ENCODE measurements around the gene PRDM16. TPM values are rescaled to one million over a fixed set of nuclear protein-coding genes. Genes with fewer than 3 reads are reported as not detected.

The PRDM16 gene
- polyA plus RNA-seq, 10 donors = 0.47 to 1.5 (median 0.92) TPM

- DNase-seq = no peak
Observed at GRCh38 chr1:3052501-3052900, 16.5 kb upstream of the PRDM16 start.

- no peak for DNase-seq
Observed at GRCh38 chr1:3053366-3053980, 15.5 kb upstream of the PRDM16 start.

GRCh38 chr1:3053986-3054385, 15.0 kb upstream of the PRDM16 start:
- no peak for DNase-seq

- no peak for DNase-seq
Observed at GRCh38 chr1:3054474-3054873, 14.5 kb upstream of the PRDM16 start.

GRCh38 chr1:3055051-3055450, 14.0 kb upstream of the PRDM16 start:
- DNase-seq = no peak

GRCh38 chr1:3056641-3057040, 12.4 kb upstream of the PRDM16 start:
- no peak for DNase-seq

- DNase-seq = no peak
Observed at GRCh38 chr1:3058263-3059030, 10.6 kb upstream of the PRDM16 start.

GRCh38 chr1:3060127-3060526, 8.9 kb upstream of the PRDM16 start:
- DNase-seq = no peak

- no peak for DNase-seq
Observed at GRCh38 chr1:3060601-3061551, 8.1 kb upstream of the PRDM16 start.

- DNase-seq = no peak
Observed at GRCh38 chr1:3061566-3061965, 7.4 kb upstream of the PRDM16 start.

GRCh38 chr1:3061981-3062615, 6.9 kb upstream of the PRDM16 start:
- DNase-seq = no peak

- DNase-seq = no peak
Observed at GRCh38 chr1:3062616-3063378, 6.2 kb upstream of the PRDM16 start.

GRCh38 chr1:3063379-3064295, 5.4 kb upstream of the PRDM16 start:
- no peak for DNase-seq

GRCh38 chr1:3064296-3064850, 4.6 kb upstream of the PRDM16 start:
- no peak for DNase-seq

GRCh38 chr1:3064901-3065300, 4.1 kb upstream of the PRDM16 start:
- DNase-seq = no peak

GRCh38 chr1:3065396-3065795, 3.6 kb upstream of the PRDM16 start:
- no peak for DNase-seq

- DNase-seq = no peak
Observed at GRCh38 chr1:3065797-3066196, 3.2 kb upstream of the PRDM16 start.

- DNase-seq = no peak
Observed at GRCh38 chr1:3066250-3066711, 2.7 kb upstream of the PRDM16 start.

GRCh38 chr1:3066826-3067225, 2.2 kb upstream of the PRDM16 start:
- DNase-seq = no peak

GRCh38 chr1:3067301-3067670, 1.7 kb upstream of the PRDM16 start:
- no peak for DNase-seq
